Liver (tissue), 9 donors: Measurements from ENCODE around the gene UBR4. TPM values are rescaled to one million over a fixed set of nuclear protein-coding genes. Genes with fewer than 3 reads are reported as not detected.

Source experiments
- DNase-seq: peaks from one replicate; pipeline ENCODE4 v3.0.0-alpha.2; 2017; ENCODE audit warnings: low spot score
- H3K27ac ChIP-seq, 2 donors: one replicate each; pipeline ENCODE4 v1.7.0; 2013; ENCODE audit warnings: inconsistent platforms in 2 of 2, low read length in 2 of 2, control low read depth in 1 of 2, low read depth in 1 of 2, mild to moderate bottlenecking in 1 of 2
- H3K27me3 ChIP-seq, 4 donors: one replicate each; pipeline versions ENCODE4 v1.6.1 to v1.7.0; 2013; ENCODE audit warnings: low read length in 3 of 4, inconsistent platforms in 1 of 4, mild to moderate bottlenecking in 1 of 4, moderate library complexity in 1 of 4; ENCODE audit not compliant: control insufficient read depth in 4 of 4, insufficient read depth in 4 of 4
- H3K36me3 ChIP-seq, 4 donors: one replicate each; pipeline versions ENCODE4 v1.6.1 to v1.7.0; 2013; ENCODE audit warnings: low read length in 3 of 4, mild to moderate bottlenecking in 3 of 4, low read depth in 1 of 4, moderate library complexity in 1 of 4; ENCODE audit not compliant: control insufficient read depth in 4 of 4, insufficient read depth in 3 of 4
- H3K4me1 ChIP-seq, 4 donors: one replicate each; pipeline versions ENCODE4 v1.6.1 to v1.7.0; 2013; ENCODE audit warnings: low read length in 3 of 4, mild to moderate bottlenecking in 3 of 4, moderate library complexity in 1 of 4; ENCODE audit not compliant: control insufficient read depth in 4 of 4, insufficient read depth in 4 of 4
- H3K4me3 ChIP-seq, 3 donors: one replicate each; pipeline versions ENCODE4 v1.6.1 to v1.7.0; 2013; ENCODE audit warnings: low read length in 3 of 3, control low read depth in 1 of 3, low read depth in 1 of 3, mild to moderate bottlenecking in 1 of 3
- H3K9ac ChIP-seq, 2 donors: one replicate each; pipeline ENCODE4 v1.7.0; 2013; ENCODE audit warnings: low read length in 2 of 2, mild to moderate bottlenecking in 2 of 2, moderate library complexity in 2 of 2, control low read depth in 1 of 2, low read depth in 1 of 2
- H3K9me3 ChIP-seq, 4 donors: one replicate each; pipeline versions ENCODE4 v1.6.1 to v1.7.0; 2013; ENCODE audit warnings: low read length in 3 of 4; ENCODE audit not compliant: control insufficient read depth in 4 of 4
- ATF3 ChIP-seq: IDR thresholded peaks from 2 replicates; pipeline ENCODE4 v1.6.1; 2016; ENCODE audit warnings: antibody characterized with exemption
- CTCF ChIP-seq: fragments of 150-350 bp; IDR thresholded peaks from 2 replicates; pipeline ENCODE4 v1.5.1; 2017; ENCODE audit warnings: improper control_type of control experiment, low read depth, low read length; ENCODE audit not compliant: missing input control
- EGR1 ChIP-seq, 2 donors: IDR thresholded peaks; 2 replicates each; pipeline ENCODE4 v1.6.1; 2016 to 2018; ENCODE audit warnings: antibody characterized with exemption in 2 of 2, low read depth in 2 of 2
- FOXA1 ChIP-seq: IDR thresholded peaks from 2 replicates; pipeline ENCODE4 v1.6.1; 2016; ENCODE audit warnings: antibody characterized with exemption
- FOXA2 ChIP-seq: IDR thresholded peaks from 2 replicates; pipeline ENCODE4 v1.6.1; 2016; ENCODE audit warnings: antibody characterized with exemption
- GABPA ChIP-seq, 2 donors: IDR thresholded peaks in 1 of 2; conservative IDR thresholded peaks in 1 of 2; 2 replicates each; pipeline ENCODE4 v1.6.1; 2016; ENCODE audit warnings: antibody characterized with exemption in 2 of 2, mild to moderate bottlenecking in 1 of 2, moderate library complexity in 1 of 2
- HNF4A ChIP-seq, 2 donors: conservative IDR thresholded peaks; 2 replicates each; pipeline ENCODE4 v1.6.1; 2016; ENCODE audit warnings: antibody characterized with exemption in 2 of 2, mild to moderate bottlenecking in 2 of 2
- HNF4G ChIP-seq: IDR thresholded peaks from 2 replicates; pipeline ENCODE4 v1.6.1; 2016; ENCODE audit warnings: antibody characterized with exemption
- JUND ChIP-seq, 2 donors: IDR thresholded peaks; 2 replicates each; pipeline ENCODE4 v1.6.1; 2016; ENCODE audit warnings: antibody characterized with exemption in 2 of 2
- MAX ChIP-seq: IDR thresholded peaks from 2 replicates; pipeline ENCODE4 v1.6.1; 2016; ENCODE audit warnings: antibody characterized with exemption
- NR2F2 ChIP-seq: IDR thresholded peaks from 2 replicates; pipeline ENCODE4 v1.6.1; 2016; ENCODE audit warnings: antibody characterized with exemption
- RAD21 ChIP-seq, 2 donors: IDR thresholded peaks; 2 replicates each; pipeline ENCODE4 v1.6.1; 2016; ENCODE audit warnings: antibody characterized with exemption in 2 of 2, mild to moderate bottlenecking in 2 of 2
- REST ChIP-seq: IDR thresholded peaks from 2 replicates; pipeline ENCODE4 v1.6.1; 2016; ENCODE audit warnings: antibody characterized with exemption, mild to moderate bottlenecking
- RXRA ChIP-seq, 2 donors: IDR thresholded peaks; 2 replicates each; pipeline ENCODE4 v1.6.1; 2017 to 2018; ENCODE audit warnings: antibody characterized with exemption in 2 of 2, mild to moderate bottlenecking in 1 of 2
- SP1 ChIP-seq: IDR thresholded peaks from 2 replicates; pipeline ENCODE4 v1.6.1; 2018; ENCODE audit warnings: antibody characterized with exemption, mild to moderate bottlenecking
- TAF1 ChIP-seq: conservative IDR thresholded peaks from 2 replicates; pipeline ENCODE4 v1.6.1; 2016; ENCODE audit warnings: antibody characterized with exemption, mild to moderate bottlenecking
- YY1 ChIP-seq: IDR thresholded peaks from 2 replicates; pipeline ENCODE4 v1.6.1; 2016; ENCODE audit warnings: antibody characterized with exemption, mild to moderate bottlenecking
- ZBTB33 ChIP-seq: IDR thresholded peaks from 2 replicates; pipeline ENCODE4 v1.6.1; 2016; ENCODE audit warnings: antibody characterized with exemption
- WGBS: extraction: QIAGEN DNeasy Blood & Tissue Kit; methylation state at CpG from one replicate; pipeline ENCODE4 v1.1.7; 2013; 5-methylcytosine and 5-hydroxymethylcytosine counted together
- polyA plus RNA-seq, 2 donors: library from polyadenylated mRNA; stranded (reverse) in 1 of 2; unstranded in 1 of 2; fragments of 200-250 nt in 1 of 2; fragments of >200 nt in 1 of 2; fragmentation: Nextera tagmentation in 1 of 2; extraction: Ambion mirVana in 1 of 2; gene quantifications; one replicate each; pipeline versions ENCODE4 v1.2.1 to v1.2.3, GENCODE V29; 2013 to 2015
- total RNA-seq, 2 donors: library from RNA; depleted of rRNA; stranded (reverse); fragments of >200 nt; gene quantifications; one replicate each; pipeline ENCODE4 v1.2.3, GENCODE V29; 2014
- donor health status: healthy.
- donor health status: healthy.
- donor health status: healthy.
- donor health status: healthy.
- donor health status: healthy.

UBR4 gene
- total and polyA plus RNA-seq, 4 donors = 45.4 to 156 (median 86.9) TPM

GRCh38 chr1:19191811-19192210 is 18.3 kb downstream of the UBR4 start:
- peaks cover 0 to 2% (median under 1%) of the 10 kb centered on the region in 4 donors for H3K4me1 ChIP-seq
- no peak overlapping the region for H3K27ac ChIP-seq
- no peak for DNase-seq
- no peak for TF ChIP-seq FOXA1
- TF ChIP-seq YY1 = no peak
- TF ChIP-seq RXRA (IDR thresholded peaks at IDR 0.05) = no peak
- TF ChIP-seq ATF3 = no peak
- TF ChIP-seq MAX = no peak
- TF ChIP-seq FOXA2 = no peak
- no peak for TF ChIP-seq EGR1 (IDR thresholded peaks at IDR 0.05; ENCODE audit: low read depth in 2 of 2)
- no peak for TF ChIP-seq CTCF
- no peak for TF ChIP-seq GABPA (IDR thresholded peaks at IDR 0.05 in 1 of 2, conservative IDR thresholded peaks at IDR 0.05 in 1 of 2)
- H3K36me3 ChIP-seq = peaks cover 20 to 75% (median 45%) of the 10 kb centered on the region in 4 donors
- H3K9ac ChIP-seq = no peak overlapping the region
- WGBS = 98% methylated on average over 3 of the region's 3 CpGs
- no peak overlapping the region for H3K4me3 ChIP-seq
- no peaks in the 10 kb centered on the region for H3K9me3 ChIP-seq
- no peaks in the 10 kb centered on the region for H3K27me3 ChIP-seq

GRCh38 chr1:19190468-19190867 is 19.6 kb downstream of the UBR4 start:
- H3K9ac ChIP-seq = no peak overlapping the region
- H3K4me3 ChIP-seq = no peak overlapping the region
- WGBS = 93% methylated on average over 4 of the region's 4 CpGs
- H3K36me3 ChIP-seq = peaks cover 21 to 73% (median 49%) of the 10 kb centered on the region in 4 donors
- no peak for DNase-seq
- TF ChIP-seq EGR1 (IDR thresholded peaks at IDR 0.05; ENCODE audit: low read depth in 2 of 2) = no peak
- no peak for TF ChIP-seq ZBTB33
- TF ChIP-seq RAD21 (IDR thresholded peaks at IDR 0.05) = no peak
- no peak for TF ChIP-seq ATF3
- TF ChIP-seq RXRA (IDR thresholded peaks at IDR 0.05) = no peak
- TF ChIP-seq FOXA2 = no peak
- no peak for TF ChIP-seq NR2F2
- TF ChIP-seq TAF1 = no peak
- TF ChIP-seq SP1 = no peak
- no peak for TF ChIP-seq JUND (IDR thresholded peaks at IDR 0.05)
- TF ChIP-seq REST = no peak
- TF ChIP-seq GABPA (IDR thresholded peaks at IDR 0.05 in 1 of 2, conservative IDR thresholded peaks at IDR 0.05 in 1 of 2) = no peak
- TF ChIP-seq YY1 = no peak
- no peak for TF ChIP-seq FOXA1
- TF ChIP-seq HNF4G = no peak
- TF ChIP-seq MAX = no peak
- no peak for TF ChIP-seq HNF4A (conservative IDR thresholded peaks at IDR 0.05)
- no peak for TF ChIP-seq CTCF
- no peaks in the 10 kb centered on the region for H3K27me3 ChIP-seq
- no peak overlapping the region for H3K27ac ChIP-seq
- no peaks in the 10 kb centered on the region for H3K9me3 ChIP-seq
- peaks cover 0 to 2% (median under 1%) of the 10 kb centered on the region in 4 donors for H3K4me1 ChIP-seq
